SJSA1 (cell line): ENCODE measurements around the gene DIS3L2. TPM values are rescaled to one million over a fixed set of nuclear protein-coding genes. Genes with fewer than 3 reads are reported as not detected.

Source experiments
- DNase-seq, 2 experiments: peaks; one replicate each; pipeline ENCODE4 v3.0.0-alpha.2; 2015 to 2020; ENCODE audit warnings: low spot score in 2 of 2, low read depth in 1 of 2
- H3K27ac ChIP-seq: fragments of 250-450 bp; sonication (Bioruptor Pico); 2 replicates; pipeline ENCODE4 v1.5.1; 2020; ENCODE audit warnings: mild to moderate bottlenecking, moderate library complexity
- H3K27me3 ChIP-seq: fragments of 250-450 bp; sonication (Bioruptor Pico); replicated peaks from 2 replicates; pipeline ENCODE4 v1.5.1; 2020; ENCODE audit warnings: mild to moderate bottlenecking, moderate library complexity
- H3K36me3 ChIP-seq: fragments of 250-450 bp; sonication (Bioruptor Pico); 2 replicates; pipeline ENCODE4 v1.5.1; 2020; ENCODE audit warnings: mild to moderate bottlenecking
- H3K4me1 ChIP-seq: fragments of 250-450 bp; sonication (Bioruptor Pico); replicated peaks from 2 replicates; pipeline ENCODE4 v1.6.1; 2021; ENCODE audit warnings: mild to moderate bottlenecking
- H3K4me3 ChIP-seq: fragments of 250-450 bp; sonication (Bioruptor Pico); 2 replicates; pipeline ENCODE4 v1.5.1; 2020; ENCODE audit warnings: mild to moderate bottlenecking
- H3K9me3 ChIP-seq: fragments of 250-450 bp; sonication (Bioruptor Pico); replicated peaks from 2 replicates; pipeline ENCODE4 v1.5.1; 2020; ENCODE audit warnings: mild to moderate bottlenecking
- total RNA-seq: library from RNA; depleted of rRNA; stranded (reverse); fragments of >200 nt; shearing (Covaris generic); gene quantifications from 2 replicates; pipeline ENCODE4 v1.2.3, GENCODE V29; 2014

Gene DIS3L2
- total RNA-seq, 1 experiment from 2014 or later: 20.6 TPM

- peaks cover 16% of the 10 kb centered on the region for H3K4me1 ChIP-seq
- H3K4me3 ChIP-seq: no peak overlapping the region
- H3K9me3 ChIP-seq: no peaks in the 10 kb centered on the region; the same call in 1 of the 2 replicates
- no peaks in the 10 kb centered on the region for H3K36me3 ChIP-seq
- no peak overlapping the region for H3K27ac ChIP-seq
- peaks cover 67% of the 10 kb centered on the region for H3K27me3 ChIP-seq
- DNase-seq: no peak
Measured at GRCh38 chr2:231924889-231925275, 36.6 kb upstream of the DIS3L2 start.

DNA sequence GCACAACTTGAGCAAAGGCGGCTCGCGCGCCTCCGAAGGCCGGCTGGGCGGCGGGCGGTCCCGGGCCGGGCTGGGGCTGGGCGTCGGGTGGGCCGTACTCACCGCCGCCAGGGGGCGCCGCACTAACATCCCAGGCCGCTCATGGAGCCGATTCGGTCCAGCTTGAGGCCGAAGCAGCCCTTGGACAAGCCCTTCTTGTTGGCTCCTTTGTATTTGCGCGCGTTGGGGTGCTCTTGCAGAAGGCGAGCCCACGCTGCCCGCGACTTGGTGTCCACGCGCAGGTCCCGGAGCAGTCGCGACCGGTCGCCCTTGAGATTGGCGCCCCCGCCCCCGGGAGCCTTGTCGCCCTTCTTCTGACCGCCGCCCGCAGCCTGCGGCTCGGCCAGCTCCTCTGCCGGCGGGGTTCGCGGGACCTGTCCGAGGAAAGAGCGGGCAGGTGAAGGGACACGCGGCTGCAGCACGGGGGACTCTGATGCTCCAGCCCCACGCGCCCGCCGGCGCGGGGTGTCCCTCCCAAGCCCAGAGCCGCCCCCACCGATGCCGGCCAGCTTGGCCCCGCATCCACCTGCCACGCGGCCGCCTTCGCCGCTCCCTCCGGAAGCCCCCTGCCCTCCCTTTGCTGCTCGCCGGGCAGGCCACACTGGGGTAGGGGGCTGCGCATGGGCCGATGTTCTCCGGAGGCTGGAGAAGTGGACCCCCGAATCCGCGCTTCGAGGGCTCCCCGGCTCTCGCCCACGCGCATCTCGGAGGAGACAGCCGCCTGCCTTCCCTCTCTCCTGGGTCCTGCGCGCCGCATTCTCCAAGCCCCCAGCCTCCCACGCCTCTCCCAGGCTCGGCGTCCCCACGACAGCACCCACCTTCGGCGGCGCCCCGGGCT, 36.0 kb upstream of the DIS3L2 start:
- H3K36me3 ChIP-seq: no peaks in the 10 kb centered on the region
- H3K4me1 ChIP-seq: peaks cover 16% of the 10 kb centered on the region
- no peak overlapping the region for H3K27ac ChIP-seq
- 0 out of 2 replicates have a peak overlapping the region, but pooled peaks have one; percentile 12 for H3K4me3 ChIP-seq
- H3K9me3 ChIP-seq: no peaks in the 10 kb centered on the region; the same call in 1 of the 2 replicates
- H3K27me3 ChIP-seq: peaks cover 69% of the 10 kb centered on the region
- DNase-seq: peak; percentile 68 to 79

GRCh38 chr2:231926180-231926741, 35.3 kb upstream of the DIS3L2 start, which contains the start of gene NPPC:
Gene NPPC (minus strand): TSS chr2:231926396. CDS start chr2:231926249, 147 bp downstream.
- Histone ChIP-seq H3K27ac (no peak within 1 kb of the TSS), H3K4me1 (peaks cover 16% of the 10 kb centered on the region), H3K36me3 (no peaks in the 10 kb centered on the region), H3K27me3 (peaks cover 61% of the 10 kb centered on the region), H3K4me3 (0 out of 2 replicates have a peak within 1 kb of the TSS, but pooled peaks have one; percentile 12), H3K9me3 (no peaks in the 10 kb centered on the region; the same call in 1 of the 2 replicates)
- peak in 1 of 2 experiments; percentile 53 for DNase-seq

- DNase-seq: peak in 1 of 2 experiments; percentile 19
- Histone ChIP-seq H3K4me1 (peaks cover 16% of the 10 kb centered on the region), H3K4me3 (no peak overlapping the region), H3K36me3 (no peaks in the 10 kb centered on the region), H3K9me3 (no peaks in the 10 kb centered on the region; the same call in 1 of the 2 replicates), H3K27ac (no peak overlapping the region), H3K27me3 (peaks cover 57% of the 10 kb centered on the region)
Measured at GRCh38 chr2:231926761-231927565, 34.5 kb upstream of the DIS3L2 start.

- Histone ChIP-seq H3K4me3 (no peak overlapping the region), H3K9me3 (no peaks in the 10 kb centered on the region; the same call in 1 of the 2 replicates), H3K27ac (no peak overlapping the region), H3K27me3 (peaks cover 57% of the 10 kb centered on the region), H3K36me3 (no peaks in the 10 kb centered on the region), H3K4me1 (peaks cover 16% of the 10 kb centered on the region)
- peak in 1 of 2 experiments; percentile 34 for DNase-seq
Measured at GRCh38 chr2:231927566-231927890, 34.0 kb upstream of the DIS3L2 start.

DNA sequence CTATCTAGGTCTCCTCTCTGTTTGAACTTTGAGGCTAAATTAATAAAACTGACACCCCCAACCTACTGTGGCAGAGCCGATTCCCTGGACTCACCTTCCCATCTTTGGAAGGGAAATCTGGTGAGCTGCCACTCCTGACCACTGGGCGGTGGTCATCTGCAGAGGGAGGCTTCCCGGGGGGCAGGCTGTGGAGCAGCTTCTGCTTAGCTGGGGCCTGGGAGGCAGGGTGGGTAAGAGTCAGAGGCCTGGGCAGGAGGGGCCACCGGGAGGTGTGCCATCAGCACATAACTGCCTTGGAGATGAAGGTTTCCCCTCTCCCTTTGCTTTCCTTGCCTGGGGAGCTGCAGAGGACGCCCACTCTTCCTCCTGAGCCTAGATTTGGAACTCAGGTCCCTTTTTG, 33.0 kb upstream of the DIS3L2 start:
- H3K27me3 ChIP-seq: peaks cover 51% of the 10 kb centered on the region
- no peak overlapping the region for H3K27ac ChIP-seq
- no peaks in the 10 kb centered on the region; the same call in 1 of the 2 replicates for H3K9me3 ChIP-seq
- H3K36me3 ChIP-seq: no peaks in the 10 kb centered on the region
- peak in 1 of 2 experiments; percentile 40 for DNase-seq
- H3K4me3 ChIP-seq: no peak overlapping the region
- peaks cover 16% of the 10 kb centered on the region for H3K4me1 ChIP-seq

DNA sequence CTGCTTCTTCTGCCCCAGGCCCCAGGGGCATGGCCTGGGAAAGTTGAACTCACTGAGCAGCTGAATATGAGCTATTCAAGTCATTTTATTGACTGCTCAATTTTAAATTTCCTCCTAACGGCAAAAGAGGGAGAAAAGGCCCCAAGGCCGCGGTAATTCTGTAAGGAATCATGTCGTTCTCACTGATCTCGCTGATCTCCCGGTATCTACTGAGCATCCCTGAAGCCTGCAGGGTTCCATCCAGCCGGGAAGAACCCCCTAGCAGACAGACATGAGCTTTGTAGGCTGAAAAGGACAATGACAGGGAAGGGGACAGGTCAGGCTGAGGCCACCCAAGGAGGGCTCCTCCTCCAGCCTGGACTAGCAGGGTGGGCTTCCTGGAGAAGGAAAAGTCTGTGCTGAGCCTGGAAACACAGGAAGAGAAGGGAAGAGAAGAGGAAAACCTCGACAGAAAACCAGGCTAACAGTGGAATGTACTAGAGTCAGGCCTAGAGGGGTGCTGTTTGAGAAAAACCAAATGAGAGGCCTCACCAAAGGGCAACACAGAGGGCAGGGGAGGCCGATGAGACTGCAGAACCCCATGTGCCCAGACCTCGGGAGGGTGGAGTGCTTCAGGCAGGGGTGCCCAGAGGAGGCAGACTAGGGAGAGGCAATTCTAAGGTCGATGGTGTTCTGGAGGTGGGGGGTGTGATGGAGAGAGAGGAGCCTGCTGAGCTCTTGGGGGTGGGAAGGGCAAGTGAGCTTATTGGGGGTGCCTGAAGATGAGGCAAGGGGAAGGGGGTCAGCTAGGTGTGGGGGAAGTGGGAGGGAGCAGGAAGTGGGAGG, 32.4 kb upstream of the DIS3L2 start:
- Histone ChIP-seq H3K4me3 (no peak overlapping the region), H3K36me3 (no peaks in the 10 kb centered on the region), H3K27ac (no peak overlapping the region), H3K4me1 (peaks cover 16% of the 10 kb centered on the region), H3K9me3 (no peaks in the 10 kb centered on the region; the same call in 1 of the 2 replicates), H3K27me3 (peaks cover 51% of the 10 kb centered on the region)
- peak in 1 of 2 experiments; percentile 23 for DNase-seq

- Histone ChIP-seq H3K27me3 (peaks cover 43% of the 10 kb centered on the region), H3K9me3 (no peaks in the 10 kb centered on the region; the same call in 1 of the 2 replicates), H3K27ac (no peak overlapping the region), H3K4me3 (no peak overlapping the region), H3K4me1 (peaks cover 16% of the 10 kb centered on the region), H3K36me3 (no peaks in the 10 kb centered on the region)
- DNase-seq: peak in 1 of 2 experiments; percentile 46
Measured at GRCh38 chr2:231929961-231930592, 31.4 kb upstream of the DIS3L2 start.

DNA sequence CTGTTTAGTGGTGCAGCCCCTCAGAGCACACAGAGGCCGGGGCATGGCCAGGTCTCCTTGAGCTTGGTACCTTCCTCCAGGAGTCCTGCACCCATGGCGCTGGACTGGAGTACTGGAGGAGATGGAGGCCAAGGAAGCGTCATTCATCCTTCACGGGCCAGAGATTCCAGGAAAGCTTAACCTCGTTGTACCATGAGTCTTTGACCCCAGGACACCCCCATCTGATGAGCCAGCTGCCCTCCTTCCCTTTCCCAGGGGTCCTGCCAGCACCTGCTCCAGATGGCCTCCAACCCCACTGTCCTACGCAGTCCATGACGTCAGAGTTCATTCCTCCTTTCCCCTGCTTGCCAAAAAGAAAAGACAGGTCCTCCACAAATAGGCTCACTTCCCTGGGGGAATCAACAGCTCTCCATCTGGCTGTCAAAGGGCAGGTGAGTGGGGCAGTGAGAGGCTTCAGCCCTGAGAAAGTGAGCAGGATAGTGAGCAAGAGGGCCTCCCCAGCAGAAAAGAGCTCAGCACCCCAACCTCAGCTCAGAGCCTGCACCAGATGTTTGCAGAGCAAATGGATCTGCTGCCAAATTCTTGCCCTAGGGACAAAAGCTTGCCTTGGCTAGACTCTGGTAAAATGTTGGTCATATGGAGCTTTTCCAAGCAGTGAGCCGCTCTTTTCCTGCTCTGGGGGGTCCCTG, 30.8 kb upstream of the DIS3L2 start:
- Histone ChIP-seq H3K9me3 (no peaks in the 10 kb centered on the region; the same call in 1 of the 2 replicates), H3K4me3 (no peak overlapping the region), H3K27me3 (peaks cover 36% of the 10 kb centered on the region), H3K4me1 (peaks cover 11% of the 10 kb centered on the region), H3K36me3 (no peaks in the 10 kb centered on the region), H3K27ac (no peak overlapping the region)
- peak in 1 of 2 experiments; percentile 16 for DNase-seq

DNA sequence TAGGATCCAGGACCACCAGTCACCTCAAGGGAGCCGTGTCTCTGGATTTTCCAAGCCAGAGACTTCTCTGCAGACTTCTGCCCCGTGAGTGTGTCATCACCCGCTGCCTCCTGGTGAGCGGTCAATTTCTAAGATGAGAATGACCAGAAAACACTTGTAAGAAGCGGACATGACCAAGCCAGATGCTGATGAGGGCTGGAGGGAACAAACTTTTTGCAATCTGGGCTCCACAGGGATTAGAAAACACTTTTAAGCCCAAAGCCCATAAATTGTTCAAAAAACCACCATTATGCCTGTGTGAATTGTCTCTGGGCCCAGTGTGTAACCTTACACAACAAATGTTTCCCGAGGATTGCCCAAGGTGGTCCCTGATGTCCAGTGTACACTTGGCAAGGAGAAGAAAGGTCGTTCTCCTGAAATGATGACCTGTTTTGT, 30.0 kb upstream of the DIS3L2 start:
- Histone ChIP-seq H3K4me1 (peaks cover 3% of the 10 kb centered on the region), H3K36me3 (no peaks in the 10 kb centered on the region), H3K4me3 (no peak overlapping the region), H3K27me3 (peaks cover 28% of the 10 kb centered on the region), H3K27ac (no peak overlapping the region), H3K9me3 (no peaks in the 10 kb centered on the region; the same call in 1 of the 2 replicates)
- peak in 1 of 2 experiments; percentile 11 for DNase-seq

GRCh38 chr2:231932711-231932970, 28.9 kb upstream of the DIS3L2 start:
- peak in 1 of 2 experiments; percentile 36 for DNase-seq
- no peaks in the 10 kb centered on the region for H3K4me1 ChIP-seq
- H3K4me3 ChIP-seq: no peak overlapping the region
- H3K36me3 ChIP-seq: no peaks in the 10 kb centered on the region
- no peak overlapping the region for H3K27ac ChIP-seq
- H3K9me3 ChIP-seq: no peaks in the 10 kb centered on the region
- peaks cover 17% of the 10 kb centered on the region for H3K27me3 ChIP-seq
